Activated CD8-positive, alpha-beta memory T cell treated with anti-CD3 and anti-CD28 coated beads for 48 hours (primary cell): Measurements from ENCODE around the gene CEACAM8.
"Not testable (repeated sequence)": the region's sequence is repeated elsewhere in the genome, so short reads cannot be mapped to it uniquely, and the experiment has no call there.

Experiments used
- DNase-seq, 3 experiments: peaks; one replicate each; pipeline ENCODE4 v3.0.0-alpha.2; 2020; ENCODE audit warnings: low read depth in 2 of 3, low spot score in 2 of 3

Gene CEACAM8

DNA sequence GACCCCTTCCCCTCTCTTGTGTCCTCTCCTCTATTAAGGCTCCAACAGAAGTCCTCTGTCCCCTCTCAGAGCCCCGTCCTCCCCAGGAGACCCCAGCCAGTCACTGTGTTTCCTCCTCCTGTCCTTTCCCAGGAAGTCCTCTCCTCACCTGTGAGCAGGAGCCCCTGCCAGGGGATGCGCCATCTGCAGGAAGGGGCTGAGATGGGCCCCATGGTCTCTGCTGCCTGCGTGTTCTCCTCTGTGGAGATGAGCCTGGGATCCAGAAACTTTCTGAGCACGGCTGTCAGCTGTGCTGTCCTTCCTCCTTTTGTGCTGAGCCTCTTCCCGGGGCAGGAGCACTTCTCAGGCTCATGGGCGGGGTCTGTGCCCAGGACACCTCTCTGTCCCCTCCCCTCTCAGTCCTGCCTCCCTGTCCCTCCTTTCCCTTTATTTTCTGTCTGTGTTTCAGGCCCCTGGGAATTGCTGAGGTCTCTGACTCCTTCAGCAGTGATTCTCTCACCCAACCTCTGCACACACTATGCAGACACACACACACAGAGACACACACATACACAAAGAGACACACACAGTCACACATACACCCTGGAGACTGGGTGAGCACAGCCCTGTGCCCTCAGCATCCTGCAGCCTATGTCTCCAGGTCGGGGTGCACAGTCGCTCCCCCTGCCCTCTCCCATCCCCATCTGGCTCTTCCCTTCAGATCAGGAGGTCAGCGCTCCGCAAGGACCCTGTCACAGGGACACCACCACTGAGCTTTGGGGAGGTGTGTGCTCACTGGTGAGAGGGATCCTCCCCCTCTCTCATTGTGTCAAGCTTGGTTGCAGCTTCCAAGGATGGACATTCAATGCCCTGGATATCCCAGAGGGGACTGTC is at the start of gene CEACAM8:
Gene CEACAM8 (minus strand): TSS at position 308 of the 873 bp plus-strand sequence. CDS start 96 bp downstream, at position 212.
- DNase-seq: no peak

DNA sequence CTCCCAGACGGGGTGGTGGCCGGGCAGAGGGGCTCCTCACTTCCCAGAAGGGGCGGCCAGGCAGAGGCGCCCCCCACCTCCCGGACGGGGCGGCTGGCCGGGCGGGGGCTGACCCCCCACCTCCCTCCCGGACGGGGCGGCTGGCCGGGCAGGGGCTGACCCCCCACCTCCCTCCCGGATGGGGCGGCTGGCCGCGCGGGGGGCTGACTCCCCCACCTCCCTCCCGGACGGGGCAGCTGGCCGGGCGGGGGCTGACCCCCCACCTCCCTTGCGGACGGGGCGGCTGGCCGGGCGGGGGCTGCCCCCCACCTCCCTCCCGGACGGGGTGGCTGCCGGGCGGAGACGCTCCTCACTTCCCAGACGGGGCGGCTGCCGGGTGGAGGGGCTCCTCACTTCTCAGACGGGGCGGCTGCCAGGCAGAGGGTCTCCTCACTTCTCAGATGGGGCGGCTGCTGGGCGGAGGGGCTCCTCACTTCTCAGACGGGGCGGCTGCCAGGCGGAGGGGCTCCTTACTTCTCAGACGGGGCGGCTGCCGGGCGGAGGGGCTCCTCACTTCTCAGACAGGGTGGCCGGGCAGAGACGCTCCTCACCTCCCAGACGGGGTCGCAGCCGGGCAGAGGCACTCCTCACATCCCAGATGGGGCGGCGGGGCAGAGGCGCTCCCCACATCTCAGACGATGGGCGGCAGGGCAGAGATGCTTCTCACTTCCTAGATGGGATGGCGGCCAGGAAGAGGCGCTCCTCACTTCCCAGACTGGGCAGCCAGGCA is 44.8 kb upstream of the CEACAM8 start:
- not testable (repeated sequence) for DNase-seq

DNA sequence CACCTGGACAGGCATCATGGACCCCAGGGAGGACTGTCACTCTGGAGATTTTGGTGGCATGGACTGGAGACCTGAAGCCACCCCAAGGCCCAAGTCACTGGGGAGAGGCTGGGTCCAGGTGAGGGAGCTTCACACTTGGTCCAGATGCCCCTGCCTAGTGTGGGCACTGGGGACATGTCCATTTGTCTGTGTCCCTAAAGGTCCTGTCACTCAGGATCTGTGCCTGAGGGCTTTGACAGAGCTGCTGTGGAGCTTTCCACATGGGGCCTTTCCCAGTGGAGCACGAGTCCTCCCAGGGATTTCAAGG is 40.5 kb upstream of the CEACAM8 start:
- no peak for DNase-seq

DNA sequence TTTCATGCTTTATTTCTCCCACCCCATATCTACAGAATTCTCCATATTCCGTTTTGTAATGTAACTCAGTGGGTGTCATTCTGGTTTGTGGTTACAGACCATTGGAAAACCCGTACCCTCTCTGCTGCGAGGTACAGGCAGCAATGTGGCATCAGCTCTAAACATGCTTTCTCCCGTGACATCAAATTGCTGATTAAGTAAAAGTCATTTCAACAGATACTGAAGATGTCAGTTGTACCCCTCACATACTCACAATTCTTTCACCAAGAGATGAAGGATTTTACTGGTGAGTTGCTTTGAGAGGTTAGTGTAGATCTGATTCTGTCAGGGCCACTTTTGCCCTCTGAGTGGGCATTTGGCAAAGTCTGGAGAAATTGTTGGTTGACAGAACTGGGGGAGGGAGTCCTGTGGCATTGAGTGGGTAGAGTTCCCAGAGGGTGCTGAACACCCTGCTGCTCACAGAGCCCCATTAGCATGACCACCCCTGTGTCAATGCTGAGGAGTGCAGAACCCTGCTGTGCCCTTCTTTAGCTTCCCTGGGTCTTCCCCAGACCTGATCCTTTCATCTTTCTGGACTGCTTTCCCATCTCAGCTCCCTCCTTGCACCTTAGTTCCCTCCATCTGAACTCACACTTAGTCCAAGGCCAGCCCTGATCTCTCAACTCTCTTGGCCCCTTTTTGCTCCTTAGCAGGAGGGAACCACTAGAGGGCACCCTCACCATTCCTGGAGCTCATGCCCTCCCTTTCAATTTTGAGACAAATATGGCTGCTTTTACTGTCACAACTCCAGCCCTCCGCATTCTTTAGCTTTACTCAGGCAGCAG is 39.9 kb upstream of the CEACAM8 start:
- peak in 1 of 3 experiments; percentile 30 for DNase-seq

DNA sequence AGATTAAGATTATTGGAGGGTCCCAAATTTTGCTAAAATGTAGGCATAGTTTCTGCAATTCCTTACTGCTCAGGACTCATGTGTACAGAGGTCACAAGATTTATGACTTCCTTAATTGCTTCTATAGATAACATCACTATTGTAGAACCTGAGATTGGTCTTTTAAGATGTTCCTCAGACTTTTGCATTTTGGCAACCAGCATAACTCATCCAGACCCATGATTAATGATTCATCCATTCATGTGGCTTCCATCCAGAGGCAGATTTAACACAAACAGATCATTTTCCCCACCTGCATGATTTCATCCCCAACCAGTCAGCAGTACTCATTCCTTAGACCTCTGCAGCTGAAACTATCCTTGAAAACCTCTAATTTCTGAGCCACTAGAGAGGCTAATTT is 34.5 kb upstream of the CEACAM8 start:
- no peak for DNase-seq

DNA sequence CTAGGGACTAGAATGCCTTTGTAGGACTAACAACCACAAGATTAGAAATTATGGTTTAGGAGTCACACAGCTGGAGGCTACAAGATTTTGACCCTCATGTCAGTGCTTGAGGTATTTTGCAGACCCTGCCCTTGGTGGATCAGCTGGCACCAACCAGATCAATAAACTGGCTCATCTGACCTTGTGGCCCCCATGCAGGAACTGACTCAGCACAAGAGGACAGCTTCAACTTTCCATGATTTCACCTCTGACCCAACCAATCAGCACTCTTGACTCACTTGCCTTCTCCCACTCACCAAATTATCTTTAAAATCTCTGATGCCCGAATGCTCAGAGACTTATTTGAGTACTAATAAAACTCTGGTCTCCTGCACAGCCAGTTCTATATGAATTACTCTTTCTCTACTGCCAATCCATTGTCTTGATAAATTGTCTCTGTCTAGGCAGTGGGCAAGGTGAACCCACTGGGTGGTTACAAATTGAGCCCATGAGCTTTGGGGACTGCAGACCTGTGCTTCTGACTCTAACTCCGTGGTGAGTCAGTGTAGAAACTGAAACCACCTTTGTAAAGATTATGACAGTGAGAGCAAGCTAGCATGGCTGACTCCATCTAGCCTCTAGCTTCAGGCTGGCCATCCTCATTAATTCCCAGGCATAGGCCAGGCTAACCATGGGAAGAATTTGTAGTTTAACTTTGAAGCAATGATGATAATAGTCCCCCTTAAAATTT is 33.9 kb upstream of the CEACAM8 start:
- DNase-seq: no peak

DNA sequence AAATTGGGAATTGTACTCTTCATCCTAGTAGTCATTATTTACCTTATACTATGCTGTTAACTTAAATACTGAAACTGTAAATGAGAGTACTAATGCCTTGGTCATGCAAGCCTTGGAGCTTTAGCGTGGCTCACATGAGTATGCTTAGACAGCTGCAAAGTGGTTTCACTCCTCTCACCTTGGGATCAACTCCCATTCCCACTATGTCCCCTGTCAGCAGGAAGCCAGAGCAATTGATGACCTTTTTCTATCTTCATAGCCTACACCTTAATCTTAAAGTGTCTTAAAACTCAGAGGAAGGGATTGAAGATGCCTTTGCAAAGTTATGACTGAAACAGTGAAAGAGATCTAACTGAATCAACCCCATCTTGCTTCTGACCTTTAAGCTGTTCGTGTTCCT is 33.2 kb upstream of the CEACAM8 start:
- no peak for DNase-seq

DNA sequence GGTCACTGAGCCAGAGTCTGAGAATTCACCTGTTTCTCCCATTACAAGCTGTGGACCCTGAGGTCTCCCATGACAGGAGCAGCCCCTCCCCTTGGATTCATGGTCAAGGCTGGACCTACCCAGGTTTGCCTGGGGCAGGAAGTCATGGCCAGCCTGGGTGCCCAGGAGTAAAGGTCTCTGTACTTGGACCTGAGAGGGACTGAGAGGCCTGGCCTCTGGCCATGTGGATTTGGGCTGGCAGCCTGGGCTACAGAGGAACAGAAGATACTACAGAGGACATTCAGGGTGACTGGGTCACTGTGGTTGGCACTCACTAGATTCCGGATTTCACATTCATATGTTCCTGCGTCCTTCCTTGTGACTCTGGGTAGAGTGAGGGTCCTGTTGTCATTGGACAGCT is 31.5 kb upstream of the CEACAM8 start:
- DNase-seq: no peak

DNA sequence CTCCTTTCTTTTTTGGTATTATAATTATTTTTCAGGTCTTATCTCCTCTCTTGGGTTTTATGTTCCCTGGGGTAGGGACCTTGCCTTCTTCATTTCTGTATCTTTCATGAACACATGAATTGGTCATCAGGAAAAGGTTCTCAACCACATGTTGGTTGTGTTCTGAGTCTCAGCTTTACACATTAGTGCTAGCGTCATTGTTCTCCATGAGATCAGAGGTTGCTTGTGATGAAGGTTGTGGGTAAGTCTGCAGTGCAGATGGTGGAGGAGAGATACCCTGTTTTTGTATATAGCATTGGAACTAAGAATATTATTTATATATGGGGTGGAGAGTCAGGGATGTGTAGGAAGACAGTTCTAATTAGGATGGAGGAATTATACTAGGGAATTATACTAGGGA is 24.5 kb upstream of the CEACAM8 start:
- DNase-seq: no peak

DNA sequence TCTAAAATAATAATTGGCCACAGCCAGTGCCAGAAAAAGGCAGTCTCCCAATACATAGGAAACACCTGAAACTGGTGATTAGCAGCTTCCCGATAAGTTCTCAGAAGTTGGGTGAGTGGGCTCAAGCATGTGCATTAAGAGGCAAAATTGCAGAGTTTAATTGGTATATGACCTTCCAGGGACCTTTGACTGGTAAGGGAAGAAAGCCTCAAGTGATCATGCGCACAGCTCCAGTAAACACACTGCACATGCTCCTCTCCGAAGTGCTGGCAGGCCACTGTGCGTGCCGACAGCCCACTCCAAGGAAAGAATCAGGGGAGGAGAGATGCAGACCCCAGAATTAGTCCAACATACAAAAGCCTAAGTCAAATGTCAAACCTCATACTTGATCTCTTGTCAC is 18.9 kb upstream of the CEACAM8 start:
- no peak for DNase-seq

DNA sequence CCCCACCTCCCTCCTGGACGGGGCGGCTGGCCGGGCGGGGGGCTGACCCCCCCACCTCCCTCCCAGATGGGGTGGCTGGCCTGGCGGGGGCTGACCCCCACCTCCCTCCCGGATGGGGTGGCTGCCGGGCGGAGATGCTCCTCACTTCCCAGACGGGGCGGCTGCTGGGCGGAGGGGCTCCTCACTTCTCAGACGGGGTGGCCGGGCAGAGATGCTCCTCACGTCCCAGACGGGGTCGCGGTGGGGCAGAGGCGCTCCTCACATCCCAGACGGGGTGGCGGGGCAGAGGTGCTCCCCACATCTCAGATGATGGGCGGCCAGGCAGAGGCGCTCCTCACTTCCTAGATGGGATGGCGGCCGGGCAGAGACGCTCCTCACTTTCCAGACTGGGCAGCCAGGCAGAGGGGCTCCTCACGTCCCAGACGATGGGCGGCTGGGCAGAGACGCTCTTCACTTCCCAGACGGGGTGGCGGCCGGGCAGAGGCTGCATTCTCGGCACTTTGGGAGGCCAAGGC is 15.7 kb upstream of the CEACAM8 start:
- not testable (repeated sequence) for DNase-seq

DNA sequence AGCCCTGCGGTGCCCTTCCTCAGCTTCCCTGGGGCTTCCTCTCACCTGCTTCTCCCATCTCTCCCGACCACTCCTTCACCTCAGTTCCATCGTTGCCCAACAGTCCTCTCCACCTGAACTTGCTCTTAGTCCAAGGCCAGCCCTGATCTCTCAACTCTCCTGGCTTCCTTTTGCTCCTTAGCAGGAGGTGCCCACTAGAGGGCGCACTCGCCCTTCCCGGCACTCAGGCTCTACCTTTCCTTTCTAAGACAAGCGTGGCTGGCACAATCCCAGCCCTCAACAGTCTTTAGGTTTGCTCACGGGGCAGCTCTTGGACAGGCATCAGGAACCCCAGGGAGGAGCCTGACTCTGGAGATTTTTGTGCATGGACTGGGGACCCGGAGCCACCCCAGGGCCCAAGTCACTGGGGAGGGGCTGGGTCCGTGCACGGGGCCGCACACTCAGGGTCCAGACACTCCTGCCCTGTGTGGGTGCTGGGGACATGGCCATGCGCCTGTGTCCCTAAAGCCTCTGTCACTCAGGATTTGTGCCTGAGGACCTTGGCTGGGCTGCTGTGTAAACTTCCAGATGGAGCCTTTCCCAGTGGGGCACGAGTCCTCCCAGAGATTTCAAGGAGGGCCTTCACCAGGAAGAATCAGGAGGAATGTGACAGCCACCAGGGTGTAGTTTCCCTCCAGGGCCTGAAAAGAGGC is 12.1 kb upstream of the CEACAM8 start:
- DNase-seq: peak in 2 of 3 experiments; percentile 37 to 64

DNA sequence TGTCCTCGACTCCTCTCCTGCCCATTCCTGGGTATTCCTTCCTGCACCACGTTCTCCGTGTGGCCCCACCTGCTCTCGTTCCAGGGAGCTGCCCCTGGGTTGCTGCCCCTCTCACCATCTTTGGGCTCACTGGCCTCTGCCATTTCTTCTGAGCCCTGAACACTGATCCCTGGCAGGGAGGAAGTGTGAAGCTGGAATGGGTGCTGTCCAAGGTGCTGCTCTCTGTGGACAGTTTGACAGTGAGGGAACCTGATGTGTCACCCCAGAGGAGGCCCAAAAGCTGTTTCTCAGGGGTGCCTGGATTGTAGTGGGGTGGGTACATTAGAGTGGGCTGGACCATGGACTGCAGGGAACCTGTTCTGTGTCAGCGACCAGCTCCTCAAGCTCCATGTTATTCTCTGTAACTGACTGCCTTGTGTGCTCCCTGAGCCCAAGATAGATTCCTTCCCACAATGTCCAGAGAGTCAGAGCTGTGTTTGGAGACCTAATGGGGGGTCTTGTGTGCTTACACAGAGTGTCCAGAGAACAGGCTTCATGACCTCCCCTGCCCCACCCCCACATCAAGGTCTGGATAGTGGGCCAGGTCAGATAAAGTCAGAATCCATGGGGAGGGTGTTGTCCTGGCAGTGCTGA is 7.2 kb upstream of the CEACAM8 start:
- no peak for DNase-seq

DNA sequence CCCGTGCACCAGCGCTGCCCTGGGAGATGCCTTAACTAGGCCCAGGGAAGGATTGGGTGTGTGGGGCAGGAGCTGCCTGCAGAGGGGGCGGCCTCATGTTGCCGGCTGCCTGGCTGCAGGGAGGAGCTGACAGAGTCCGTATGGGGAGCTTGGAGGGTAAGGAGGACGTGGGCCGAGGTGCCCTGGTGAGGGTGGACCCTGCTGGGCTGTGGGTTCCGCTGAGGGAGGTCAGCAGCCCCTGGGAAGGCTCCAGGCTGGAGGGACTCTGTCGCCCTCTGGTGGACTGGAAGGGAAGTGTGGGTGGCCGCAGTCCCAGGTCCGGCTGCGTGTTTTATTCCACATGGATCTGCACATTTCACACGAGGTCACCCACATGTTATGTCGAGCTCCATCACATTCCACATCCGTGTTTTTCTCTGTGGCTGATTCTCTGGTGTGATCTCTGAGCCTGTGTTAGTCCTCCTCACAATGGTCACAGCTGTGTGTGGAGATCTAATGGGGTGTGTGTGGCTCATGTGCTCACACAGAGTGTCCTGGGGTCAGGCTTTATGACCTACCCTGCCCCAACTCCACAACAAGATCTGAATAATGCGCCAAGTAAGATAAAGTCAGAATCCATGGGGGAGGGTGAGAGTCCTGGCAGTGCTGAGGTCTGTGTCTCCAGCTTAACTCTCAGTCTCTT is 1.8 kb upstream of the CEACAM8 start:
- DNase-seq: peak in 1 of 3 experiments; percentile 28

DNA sequence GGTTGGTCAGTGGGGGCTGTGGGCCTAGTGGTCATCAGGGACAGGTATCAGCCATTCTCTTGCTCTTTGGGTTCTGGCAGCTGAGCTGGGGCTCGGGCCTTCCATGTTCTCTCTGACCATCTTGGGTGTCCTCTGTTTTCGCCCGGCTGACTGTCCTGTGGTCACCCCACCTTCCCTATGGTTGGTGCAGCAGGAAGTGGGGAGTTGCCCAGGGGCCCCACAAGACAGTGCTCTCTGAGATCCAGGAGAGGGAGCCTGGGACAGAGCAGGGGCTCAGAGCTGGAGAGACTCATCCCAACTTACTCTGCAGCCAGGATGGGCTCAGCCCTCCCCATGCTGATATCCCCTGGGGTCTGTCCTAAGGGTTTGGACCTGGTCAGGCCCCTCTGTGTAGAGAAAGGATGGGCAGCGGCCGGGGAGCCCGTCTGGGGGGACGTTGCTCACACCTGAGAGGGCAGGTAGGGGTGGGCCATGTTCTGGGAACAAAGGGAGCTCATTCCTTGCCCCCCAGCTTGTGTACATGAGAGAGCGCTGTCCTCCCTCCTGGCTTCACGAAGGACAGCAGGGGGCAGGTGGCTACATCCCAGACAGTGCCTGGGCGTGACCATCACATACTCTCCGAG is 937 bp upstream of the CEACAM8 start:
- no peak for DNase-seq

DNA sequence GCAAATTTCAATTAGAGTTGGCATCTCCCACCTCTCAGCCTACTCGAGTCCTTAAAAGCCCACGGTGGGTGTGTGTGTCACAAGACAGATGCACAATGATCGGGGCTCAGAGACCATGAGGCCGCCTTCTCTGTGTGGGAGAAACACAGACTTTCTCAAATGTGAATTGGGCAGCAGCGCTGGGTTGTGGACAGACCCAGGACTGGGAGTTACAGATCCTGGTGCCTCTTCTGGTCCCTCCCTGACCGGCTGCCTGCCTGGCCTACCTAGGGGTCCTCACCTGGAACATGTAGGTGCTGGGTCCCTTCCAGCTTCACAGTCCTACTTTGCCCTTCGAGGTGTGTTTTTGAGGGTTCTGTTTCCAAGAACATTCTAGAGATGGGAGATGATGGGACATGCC is 4.9 kb downstream of the CEACAM8 start:
- DNase-seq: no peak

DNA sequence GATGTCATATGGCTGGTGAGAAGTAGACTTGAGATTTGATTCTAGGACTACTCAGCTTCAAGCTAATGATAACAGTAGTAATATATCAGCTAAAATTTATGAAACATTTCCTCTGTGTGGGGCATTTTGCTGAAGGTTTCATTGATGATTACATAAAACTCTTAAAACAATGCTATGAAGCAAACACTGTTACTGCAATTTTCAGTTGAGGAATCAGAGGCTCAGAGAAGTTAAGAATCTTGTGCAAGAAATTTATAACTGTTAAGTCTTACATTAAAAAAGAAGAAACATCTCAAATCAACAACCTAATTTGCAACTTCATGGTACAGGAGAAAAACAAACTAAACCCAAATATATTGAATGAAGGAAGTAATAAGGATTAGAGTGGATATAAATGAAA is 10.3 kb downstream of the CEACAM8 start:
- DNase-seq: no peak

DNA sequence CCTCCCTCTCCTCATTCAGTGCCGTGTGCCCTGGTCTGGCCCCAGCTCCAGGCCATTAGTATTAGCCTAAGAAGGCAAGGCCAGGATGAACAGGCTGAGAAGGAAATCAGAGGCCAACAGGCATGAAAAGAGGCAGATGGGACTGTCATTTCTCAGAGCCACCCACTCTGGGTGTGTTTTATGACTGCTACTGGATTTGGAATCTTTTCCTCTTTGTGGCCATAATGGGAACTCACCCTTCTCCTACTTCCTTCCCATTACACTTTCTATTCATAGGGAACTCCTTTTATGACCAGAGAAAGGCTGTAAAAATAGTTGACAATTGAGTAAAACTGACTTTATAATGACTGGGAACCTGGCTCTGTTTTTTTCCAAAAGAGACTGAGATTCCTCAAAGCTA is 17.7 kb downstream of the CEACAM8 start:
- DNase-seq: no peak

DNA sequence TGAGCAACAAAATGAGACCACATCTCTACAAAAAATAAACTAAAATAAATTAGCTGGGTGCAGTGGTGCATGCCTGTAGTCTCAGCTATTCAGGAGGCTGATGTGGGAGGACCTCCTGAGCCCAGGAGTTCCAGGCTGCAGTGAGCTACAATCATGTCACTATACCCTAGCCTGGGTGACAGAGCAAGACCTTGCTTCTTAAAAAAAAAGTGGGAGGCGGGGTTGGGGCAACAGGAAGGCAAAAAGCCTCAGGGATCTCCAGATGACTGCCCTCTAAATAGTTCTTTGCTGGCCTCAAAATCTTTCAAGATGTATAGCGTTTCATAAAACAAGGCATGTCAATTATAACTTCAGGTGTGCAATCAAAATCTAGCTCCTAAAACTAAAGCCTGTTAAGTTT is 18.5 kb downstream of the CEACAM8 start:
- no peak for DNase-seq
